K562 (cell line): ENCODE measurements around the gene ABHD14A. TPM values are rescaled to one million over a fixed set of nuclear protein-coding genes. Genes with fewer than 3 reads are reported as not detected.

ENCODE experiments used
- ATAC-seq: fragments of 200-7000 bp; cut with Tn5 transposase; 3 replicates; pipeline ENCODE4 v1.9.1; 2020; ENCODE audit warnings: moderate library complexity
- BruUV-seq: library from RNA; stranded (reverse); fragments of 400-500 nt; replicated peaks from 2 replicates; lab custom pipeline; 2021; lab: Mats Ljungman, UMichigan
- CTCF ChIA-PET: fragments of 300-600 bp; formaldehyde crosslinking; extraction: SDS; loops from one replicate; lab custom pipeline; 2021; ENCODE audit warnings: low intra/inter-chr PET ratio; lab: Yijun Ruan, JAX
- POLR2A ChIA-PET: fragments of 300-600, 350-650 bp; sonication (Branson Sonifier 250); formaldehyde crosslinking; extraction: SDS; loops from one replicate; lab custom pipeline; 2021; ENCODE audit warnings: antibody characterized with exemption, inconsistent platforms; lab: Yijun Ruan, JAX
- DNase-seq, 4 experiments: peaks; one replicate each; pipeline versions ENCODE4 v3.0.0 to v3.0.0-alpha.2; 2011 to 2018; ENCODE audit warnings: low spot score in 3 of 4, mixed read lengths in 3 of 4; ENCODE audit errors: extremely low read depth in 1 of 4
- FAIRE-seq: peaks from 2 replicates; lab custom pipeline; 2011; peaks lifted over from hg19 to GRCh38; lab: Jason Lieb, UNC
- H2AFZ ChIP-seq: 2 replicates; pipeline ENCODE4 v1.6.0; 2011; ENCODE audit warnings: low read depth, low read length, control low read depth, inconsistent platforms
- H3K27ac ChIP-seq: fragments of 200-600 bp; 3 replicates; pipeline ENCODE4 v1.8.0; 2011; ENCODE audit warnings: low read depth, mild to moderate bottlenecking, control low read depth, inconsistent platforms, low read length, moderate library complexity, mixed read lengths; ENCODE audit errors: extremely low read depth
- H3K27me3 ChIP-seq, 2 experiments: fragments of 300-600 bp in 1 of 2; 2 replicates in 1 of 2; 3 replicates in 1 of 2; pipeline versions ENCODE4 v1.6.0 to v1.8.0; 2011; ENCODE audit warnings: inconsistent platforms in 2 of 2, low read length in 2 of 2, mild to moderate bottlenecking in 1 of 2, mixed read lengths in 1 of 2, moderate library complexity in 1 of 2; ENCODE audit not compliant: control insufficient read depth in 2 of 2, insufficient read depth in 2 of 2
- H3K36me3 ChIP-seq: fragments of 300-600 bp; 3 replicates; pipeline ENCODE4 v1.8.0; 2011; ENCODE audit warnings: mild to moderate bottlenecking, low read length, inconsistent platforms; ENCODE audit not compliant: control insufficient read depth, insufficient read depth
- H3K4me1 ChIP-seq, 2 experiments: fragments of 200-600 bp in 1 of 2; replicated peaks in 1 of 2; 2 replicates in 1 of 2; 3 replicates in 1 of 2; pipeline versions ENCODE4 v1.5.1 to v1.8.0; 2011; ENCODE audit warnings: inconsistent platforms in 2 of 2, low read length in 2 of 2, mild to moderate bottlenecking in 1 of 2, mixed read lengths in 1 of 2, moderate library complexity in 1 of 2; ENCODE audit not compliant: control insufficient read depth in 2 of 2, insufficient read depth in 2 of 2
- H3K4me2 ChIP-seq: 2 replicates; pipeline ENCODE4 v1.6.1; 2011; ENCODE audit warnings: low read length, control low read depth, inconsistent platforms, mixed read lengths; ENCODE audit not compliant: insufficient read depth
- H3K4me3 ChIP-seq: fragments of 200-600 bp; sonication (generic), shearing (Covaris generic); 2 replicates; pipeline ENCODE4 v1.5.1; 2016; ENCODE audit warnings: control low read depth, inconsistent platforms
- H3K79me2 ChIP-seq: fragments of 200-600 bp; 3 replicates; pipeline ENCODE4 v1.8.0; 2011; ENCODE audit warnings: low read length, inconsistent platforms; ENCODE audit not compliant: control insufficient read depth, insufficient read depth
- H3K9ac ChIP-seq, 2 experiments: 2 replicates each; pipeline versions ENCODE4 v1.6.0 to v1.6.1; 2011; ENCODE audit warnings: low read depth in 2 of 2, low read length in 2 of 2, control low read depth in 1 of 2, inconsistent platforms in 1 of 2, mild to moderate bottlenecking in 1 of 2, mixed read lengths in 1 of 2; ENCODE audit not compliant: insufficient read depth in 1 of 2
- H3K9me1 ChIP-seq: one replicate; pipeline ENCODE4 v1.6.0; 2011; ENCODE audit warnings: inconsistent platforms, mild to moderate bottlenecking, low read length, moderate library complexity; ENCODE audit not compliant: control insufficient read depth, insufficient read depth
- H3K9me3 ChIP-seq: replicated peaks from 2 replicates; pipeline ENCODE4 v1.5.1; 2011; ENCODE audit warnings: low read depth, low read length, inconsistent platforms; ENCODE audit not compliant: control insufficient read depth, insufficient read depth
- H4K20me1 ChIP-seq: replicated peaks from 2 replicates; pipeline ENCODE4 v1.6.1; 2011; ENCODE audit warnings: low read length, inconsistent platforms, mixed read lengths; ENCODE audit not compliant: control insufficient read depth, insufficient read depth
- CEBPZ ChIP-seq: fragments of 150-350 bp; IDR thresholded peaks from 2 replicates; pipeline ENCODE4 v1.6.1; 2014; ENCODE audit warnings: low read depth, mild to moderate bottlenecking, low read length, borderline replicate concordance
- MNT ChIP-seq, 2 experiments: fragments of 450-650 bp; conservative IDR thresholded peaks; 2 replicates each; pipeline ENCODE4 v1.6.1; 2017; ENCODE audit warnings: mild to moderate bottlenecking in 2 of 2, moderate library complexity in 2 of 2
- NR4A1 ChIP-seq, 2 experiments: fragments of 250-450 bp in 1 of 2; fragments of 450-650 bp in 1 of 2; sonication (Bioruptor Pico) in 1 of 2; IDR thresholded peaks; 2 replicates each; pipeline versions ENCODE4 v1.4.0 to v1.6.1; 2016 to 2020; ENCODE audit warnings: mild to moderate bottlenecking in 2 of 2, missing compliant biosample characterization in 1 of 2, missing genetic modification characterization in 1 of 2, moderate library complexity in 1 of 2
- POLR2H ChIP-seq: IDR thresholded peaks from 2 replicates; pipeline ENCODE4 v1.6.1; 2016; ENCODE audit warnings: missing genetic modification characterization, low read depth, mild to moderate bottlenecking, control low read depth, missing compliant biosample characterization, moderate library complexity
- SIRT6 ChIP-seq: IDR thresholded peaks from one replicate; pipeline ENCODE4 v1.6.1; 2012; ENCODE audit warnings: low read depth, mild to moderate bottlenecking, control low read depth, inconsistent platforms, low read length, moderate library complexity
- ZFP36 ChIP-seq: fragments of 150-350 bp; IDR thresholded peaks from 2 replicates; pipeline ENCODE4 v1.6.1; 2018; ENCODE audit warnings: low read length, low read depth; ENCODE audit not compliant: partially characterized antibody
- ZNF253 ChIP-seq: fragments of 250-450 bp; sonication (Bioruptor Pico); conservative IDR thresholded peaks from 2 replicates; pipeline ENCODE4 v1.6.1; 2021; ENCODE audit warnings: mild to moderate bottlenecking
- ZNF280B ChIP-seq: fragments of 250-450 bp; sonication (Bioruptor Pico); IDR thresholded peaks from 2 replicates; pipeline ENCODE4 v1.5.1; 2021; ENCODE audit warnings: mild to moderate bottlenecking
- whole genome bisulfite sequencing: fragments of 100-300 bp; shearing (Covaris generic); methylation state at CpG from one replicate; pipeline ENCODE4 v1.1.6; 2016; ENCODE audit warnings: low coverage, mixed read lengths; ENCODE audit not compliant: insufficient coverage; ENCODE audit errors: missing lambda C conversion rate; 5-methylcytosine and 5-hydroxymethylcytosine counted together
- in situ Hi-C: fragments of 300-500 bp; cut with MboI; formaldehyde crosslinking; loops from 4 replicates; pipeline ENCODE4 v1.15.0; 2018; ENCODE audit warnings: inconsistent platforms, mixed read lengths
- intact Hi-C: fragments of 100-400 bp; cut with micrococcal nuclease; formaldehyde crosslinking; loops from 2 replicates; pipeline ENCODE4 v1.14.2; 2022
- polyA plus RNA-seq, 8 experiments: library from polyadenylated mRNA; depleted of rRNA in 4 of 8; stranded (reverse) in 5 of 8; unstranded in 3 of 8; fragments of >200 nt; fragmentation: Nextera tagmentation in 2 of 8; fragmentation: Illumina TruSeq in 1 of 8; extraction: Ambion mirVana in 2 of 8; extraction: Trizol in 1 of 8; gene quantifications; 2 replicates each; pipeline versions ENCODE4 v1.2.1 to v1.2.3, GENCODE V29; 2011 to 2014; ENCODE audit warnings: inconsistent platforms in 1 of 8, missing spikeins in 1 of 8
- total RNA-seq, 7 experiments: library from RNA; depleted of rRNA in 6 of 7; stranded (reverse); fragments of >200 nt in 6 of 7; fragmentation: Illumina TruSeq in 2 of 7; extraction: Trizol in 2 of 7; gene quantifications; 2 replicates each; pipeline versions ENCODE4 v1.2.1 to v1.2.3, GENCODE V29; 2011 to 2021; ENCODE audit warnings: low replicate concordance in 1 of 7

ABHD14A gene
- total and polyA plus RNA-seq, 9 of the 15 experiments (the other 6 are each of a cell fraction or from before 2014, with no cell fraction given), result 0.90 to 10.5 (median 8.3) TPM

GRCh38 chr3:52015438-52016228 is 40.8 kb downstream of the ABHD14A start:
- intact Hi-C loops (no loop called here), in situ Hi-C loops (loop anchor here (25.0 kb wide), 1 partner anchor 372 kb away; no protein-coding TSS in a partner anchor)
- no peaks in the 10 kb centered on the region for H3K9me3 ChIP-seq
- 63% methylated on average over 12 of the region's 13 CpGs for WGBS
- no peaks in the 10 kb centered on the region for H3K9me1 ChIP-seq
- H3K4me1 ChIP-seq, result peaks cover 26 to 34% of the 10 kb centered on the region in 2 experiments
- ChIA-PET POLR2A (interaction anchor here (0.6 kb wide), 1 partner anchor 24 kb away, joined by 3 read pairs; no protein-coding TSS in a partner anchor), CTCF (interaction anchor here (0.6 kb wide), 1 partner anchor 17 kb away, joined by 3 read pairs; no protein-coding TSS in a partner anchor)
- no peaks in the 10 kb centered on the region for H3K27me3 ChIP-seq
- TF ChIP-seq ZNF280B (CRISPR knock-in tag) (no peak), NR4A1 (CRISPR knock-in tag; IDR thresholded peaks at IDR 0.05) (no peak), NR4A1 (tag; IDR thresholded peaks at IDR 0.05) (no peak), POLR2H (no peak), CEBPZ (no peak), ZNF253 (CRISPR knock-in tag) (no peak), SIRT6 (no peak), ZFP36 (peak; percentile 43), MNT (conservative IDR thresholded peaks at IDR 0.05) (no peak)
- FAIRE-seq (no peak), DNase-seq (no peak), ATAC-seq (no peak)
- H3K36me3 ChIP-seq, result no peaks in the 10 kb centered on the region
- H3K4me3 ChIP-seq, result no peak overlapping the region
- H2AFZ ChIP-seq, result peak overlapping the region; percentile 77
- no TSS peak for BruUV-seq
- no peak overlapping the region for H3K4me2 ChIP-seq
- peak overlapping the region in 1 of 2 experiments; percentile 26; a peak in 1 of 4 replicates for H3K9ac ChIP-seq
- no peak overlapping the region for H3K27ac ChIP-seq
- H3K79me2 ChIP-seq, result no peaks in the 10 kb centered on the region
- no peaks in the 10 kb centered on the region for H4K20me1 ChIP-seq
